Trophoblast cell (in vitro differentiated cells and primary cell): ENCODE measurements around the gene TXNDC12.

Source experiments
- DNase-seq, 2 donors: peaks; one replicate each; pipeline ENCODE4 v3.0.0-alpha.2; 2016
- H2AFZ ChIP-seq: 2 replicates; pipeline ENCODE4 v1.6.1; 2013; ENCODE audit warnings: low read length, moderate library complexity, mild to moderate bottlenecking; ENCODE audit not compliant: insufficient read depth, poor library complexity
- H2AK5ac ChIP-seq: 2 replicates; pipeline ENCODE4 v1.6.1; 2013; ENCODE audit warnings: mild to moderate bottlenecking, low read length
- H2BK120ac ChIP-seq: 2 replicates; pipeline ENCODE4 v1.6.1; 2013; ENCODE audit warnings: low read length, mild to moderate bottlenecking, moderate library complexity; ENCODE audit not compliant: insufficient read depth, poor library complexity
- H2BK12ac ChIP-seq: 2 replicates; pipeline ENCODE4 v1.6.1; 2013; ENCODE audit warnings: mild to moderate bottlenecking, low read length, moderate library complexity
- H2BK5ac ChIP-seq: 2 replicates; pipeline ENCODE4 v1.6.1; 2013; ENCODE audit warnings: low read length, low read depth, moderate library complexity, mild to moderate bottlenecking; ENCODE audit not compliant: poor library complexity
- H3K14ac ChIP-seq: 2 replicates; pipeline ENCODE4 v1.6.1; 2013; ENCODE audit warnings: mild to moderate bottlenecking, low read length
- H3K18ac ChIP-seq: 2 replicates; pipeline ENCODE4 v1.6.1; 2013; ENCODE audit warnings: mild to moderate bottlenecking, low read length
- H3K23ac ChIP-seq: 2 replicates; pipeline ENCODE4 v1.6.1; 2013; ENCODE audit warnings: low read length
- H3K27ac ChIP-seq: 2 replicates; pipeline ENCODE4 v1.5.1; 2013; ENCODE audit warnings: low read depth, mild to moderate bottlenecking, inconsistent platforms, low read length, moderate library complexity
- H3K27me3 ChIP-seq: 2 replicates; pipeline ENCODE4 v1.6.1; 2013; ENCODE audit warnings: inconsistent platforms, mild to moderate bottlenecking, low read length, moderate library complexity; ENCODE audit not compliant: insufficient read depth
- H3K36me3 ChIP-seq, 2 experiments: 1 replicate in 1 of 2; 2 replicates in 1 of 2; pipeline ENCODE4 v1.6.1; 2013; ENCODE audit warnings: low read length in 2 of 2, mild to moderate bottlenecking in 2 of 2, moderate library complexity in 1 of 2; ENCODE audit not compliant: insufficient read depth in 2 of 2, control insufficient read depth in 1 of 2
- H3K4ac ChIP-seq: 2 replicates; pipeline ENCODE4 v1.6.1; 2013; ENCODE audit warnings: low read depth, mild to moderate bottlenecking, low read length, moderate library complexity
- H3K4me1 ChIP-seq, 2 experiments: 1 replicate in 1 of 2; 2 replicates in 1 of 2; pipeline ENCODE4 v1.6.1; 2013; ENCODE audit warnings: low read length in 2 of 2, mild to moderate bottlenecking in 2 of 2, moderate library complexity in 1 of 2; ENCODE audit not compliant: insufficient read depth in 2 of 2, control insufficient read depth in 1 of 2
- H3K4me2 ChIP-seq: 2 replicates; pipeline ENCODE4 v1.6.1; 2013; ENCODE audit warnings: inconsistent platforms, mild to moderate bottlenecking, low read length, moderate library complexity
- H3K4me3 ChIP-seq: 2 replicates; pipeline ENCODE4 v1.5.1; 2013; ENCODE audit warnings: mild to moderate bottlenecking, low read depth, low read length, inconsistent platforms
- H3K79me1 ChIP-seq: one replicate; pipeline ENCODE4 v1.6.1; 2013; ENCODE audit warnings: low read length
- H3K79me2 ChIP-seq: 2 replicates; pipeline ENCODE4 v1.6.1; 2013; ENCODE audit warnings: low read length, mild to moderate bottlenecking; ENCODE audit not compliant: control insufficient read depth, insufficient read depth, poor library complexity
- H3K9ac ChIP-seq: 2 replicates; pipeline ENCODE4 v1.6.1; 2013; ENCODE audit warnings: mild to moderate bottlenecking, low read length
- H3K9me3 ChIP-seq: 2 replicates; pipeline ENCODE4 v1.6.1; 2013; ENCODE audit warnings: low read depth, mild to moderate bottlenecking, control low read depth, inconsistent platforms, low read length; ENCODE audit not compliant: insufficient read depth
- H4K12ac ChIP-seq: 2 replicates; pipeline ENCODE4 v1.6.1; 2013; ENCODE audit warnings: low read depth, mild to moderate bottlenecking, low read length, moderate library complexity
- H4K8ac ChIP-seq: 2 replicates; pipeline ENCODE4 v1.6.1; 2013; ENCODE audit warnings: low read depth, mild to moderate bottlenecking, low read length, moderate library complexity
- H4K91ac ChIP-seq: one replicate; pipeline ENCODE4 v1.6.1; 2013; ENCODE audit warnings: low read depth, mild to moderate bottlenecking, low read length, moderate library complexity
- WGBS: extraction: QIAGEN DNeasy Blood & Tissue Kit; methylation state at CpG from one replicate; pipeline ENCODE4 v1.1.7; 2013; ENCODE audit warnings: missing lambda C conversion rate; ENCODE audit not compliant: insufficient read length, insufficient coverage; ENCODE audit errors: extremely low coverage; 5-methylcytosine and 5-hydroxymethylcytosine counted together

TXNDC12 gene

DNA sequence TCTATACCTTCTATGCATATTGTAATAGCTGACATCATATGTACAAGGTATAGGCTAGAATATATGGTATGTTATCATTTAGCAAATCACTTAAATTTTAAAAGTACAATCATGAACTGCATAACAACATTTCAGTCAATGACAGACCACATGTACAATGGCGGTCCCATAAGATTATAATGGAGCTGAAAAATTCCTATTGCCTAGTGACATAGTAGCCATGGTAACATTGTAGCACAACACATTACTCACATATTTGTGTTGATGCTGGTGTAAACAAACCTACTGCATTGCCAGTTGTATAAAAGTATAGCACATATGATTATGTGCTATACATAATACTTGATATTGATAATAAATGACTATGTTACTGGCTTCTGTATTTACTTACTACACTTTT lies 73.4 kb downstream of the TXNDC12 start:
- H3K4me2 ChIP-seq = no peak overlapping the region
- H3K36me3 ChIP-seq = no peaks in the 10 kb centered on the region
- H2BK120ac ChIP-seq = no peak overlapping the region

DNA sequence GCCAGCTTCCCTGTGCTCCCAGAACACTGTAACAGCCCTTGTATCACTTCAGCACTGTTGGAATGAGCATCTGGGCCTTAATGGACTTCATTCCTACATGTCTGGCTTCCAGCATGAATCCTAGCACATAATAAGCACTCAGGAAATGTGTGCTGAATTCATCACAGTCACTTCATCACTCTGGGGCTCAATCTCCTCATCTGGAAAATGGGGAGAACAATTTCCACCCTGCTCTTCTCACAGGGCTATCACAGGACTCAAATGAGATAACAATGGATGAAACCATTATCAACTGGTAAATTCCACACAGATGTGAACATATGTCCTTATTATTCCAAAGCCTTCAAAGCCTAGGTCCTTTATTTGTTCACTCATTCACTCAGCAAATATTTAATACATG lies 76.9 kb downstream of the TXNDC12 start:
- DNase-seq = no peak
- no peak overlapping the region for H2AK5ac ChIP-seq
- no peak overlapping the region for H4K12ac ChIP-seq

More for the DNA sequence above, 73.4 kb downstream of the TXNDC12 start:
- H2AK5ac ChIP-seq = no peak overlapping the region
- H2BK12ac ChIP-seq = no peak overlapping the region
- H4K12ac ChIP-seq = no peak overlapping the region
- H3K4ac ChIP-seq = no peak overlapping the region
- H2BK5ac ChIP-seq = no peak overlapping the region
- no peak overlapping the region for H3K27ac ChIP-seq
- H3K18ac ChIP-seq = no peak overlapping the region
- DNase-seq = peak; percentile 55 to 93
- no peak overlapping the region for H4K8ac ChIP-seq
- no CpG with 5 or more reads among the region's 1 CpG for WGBS
- no peak overlapping the region for H3K9ac ChIP-seq
- H4K91ac ChIP-seq = no peak overlapping the region
- H3K27me3 ChIP-seq = no peaks in the 10 kb centered on the region
- no peaks in the 10 kb centered on the region for H3K79me1 ChIP-seq
- H2AFZ ChIP-seq = no peak overlapping the region
- no peak overlapping the region for H3K4me3 ChIP-seq
- no peak overlapping the region for H3K14ac ChIP-seq
- no peak overlapping the region for H3K23ac ChIP-seq
- H3K4me1 ChIP-seq = no peaks in the 10 kb centered on the region
- no peaks in the 10 kb centered on the region for H3K9me3 ChIP-seq
- H3K79me2 ChIP-seq = no peaks in the 10 kb centered on the region

GRCh38 chr1:51976846-51977602 lies 78.0 kb downstream of the TXNDC12 start:
- no peaks in the 10 kb centered on the region for H3K27me3 ChIP-seq
- H4K12ac ChIP-seq = no peak overlapping the region
- no peak overlapping the region for H3K4me3 ChIP-seq
- no CpG with 5 or more reads among the region's 12 CpGs for WGBS
- no peaks in the 10 kb centered on the region for H3K36me3 ChIP-seq
- H2BK120ac ChIP-seq = no peak overlapping the region
- no peak overlapping the region for H2AFZ ChIP-seq
- no peaks in the 10 kb centered on the region for H3K79me2 ChIP-seq
- no peak overlapping the region for H3K4me2 ChIP-seq
- H2BK12ac ChIP-seq = no peak overlapping the region
- no peak overlapping the region for H3K18ac ChIP-seq
- H2BK5ac ChIP-seq = no peak overlapping the region
- H3K23ac ChIP-seq = no peak overlapping the region
- H3K4ac ChIP-seq = no peak overlapping the region
- no peaks in the 10 kb centered on the region for H3K4me1 ChIP-seq
- no peak overlapping the region for H3K27ac ChIP-seq
- H2AK5ac ChIP-seq = no peak overlapping the region
- H3K9me3 ChIP-seq = no peaks in the 10 kb centered on the region
- DNase-seq = no peak
- no peak overlapping the region for H3K14ac ChIP-seq
- no peak overlapping the region for H3K9ac ChIP-seq
- H4K8ac ChIP-seq = no peak overlapping the region
- no peak overlapping the region for H4K91ac ChIP-seq
- no peaks in the 10 kb centered on the region for H3K79me1 ChIP-seq

More for the DNA sequence above, 76.9 kb downstream of the TXNDC12 start:
- Histone ChIP-seq H3K79me2 (no peaks in the 10 kb centered on the region), H3K18ac (no peak overlapping the region), H3K36me3 (no peaks in the 10 kb centered on the region), H4K8ac (no peak overlapping the region), H3K79me1 (no peaks in the 10 kb centered on the region), H3K4ac (no peak overlapping the region), H2AFZ (no peak overlapping the region), H3K14ac (no peak overlapping the region), H3K4me3 (no peak overlapping the region), H2BK120ac (no peak overlapping the region), H4K91ac (no peak overlapping the region), H3K27ac (no peak overlapping the region), H3K23ac (no peak overlapping the region), H2BK12ac (no peak overlapping the region), H2BK5ac (no peak overlapping the region), H3K9ac (no peak overlapping the region), H3K4me1 (no peaks in the 10 kb centered on the region), H3K9me3 (no peaks in the 10 kb centered on the region), H3K27me3 (no peaks in the 10 kb centered on the region), H3K4me2 (no peak overlapping the region)

- Histone ChIP-seq H2AK5ac (no peak overlapping the region), H2BK5ac (no peak overlapping the region), H3K4me1 (no peaks in the 10 kb centered on the region), H3K4me3 (no peak overlapping the region), H4K12ac (no peak overlapping the region), H2AFZ (no peak overlapping the region), H3K4ac (no peak overlapping the region), H3K79me1 (no peaks in the 10 kb centered on the region), H3K9ac (no peak overlapping the region), H3K23ac (no peak overlapping the region), H3K18ac (no peak overlapping the region), H3K36me3 (no peaks in the 10 kb centered on the region), H3K14ac (no peak overlapping the region), H3K27ac (no peak overlapping the region), H4K91ac (no peak overlapping the region), H2BK12ac (no peak overlapping the region), H3K4me2 (no peak overlapping the region), H2BK120ac (no peak overlapping the region), H3K27me3 (no peaks in the 10 kb centered on the region), H4K8ac (no peak overlapping the region), H3K79me2 (no peaks in the 10 kb centered on the region), H3K9me3 (no peaks in the 10 kb centered on the region)
- no CpG with 5 or more reads among the region's 1 CpG for WGBS
- no peak for DNase-seq
Measured at GRCh38 chr1:51973587-51974474, 81.2 kb downstream of the TXNDC12 start.
